SIG-M5 treated with dmso at 0.1 percent for 504 hours (cell line): ENCODE data around the gene SLC22A12.
"Not testable (repeated sequence)": the region's sequence is repeated elsewhere in the genome, so short reads cannot be mapped to it uniquely, and the experiment has no call there.

Source experiments
- DNase-seq: peaks from one replicate; lab custom pipeline; 2025; ENCODE audit not compliant: unreplicated experiment; lab: John Stamatoyannopoulos, UW

SLC22A12 gene

DNA sequence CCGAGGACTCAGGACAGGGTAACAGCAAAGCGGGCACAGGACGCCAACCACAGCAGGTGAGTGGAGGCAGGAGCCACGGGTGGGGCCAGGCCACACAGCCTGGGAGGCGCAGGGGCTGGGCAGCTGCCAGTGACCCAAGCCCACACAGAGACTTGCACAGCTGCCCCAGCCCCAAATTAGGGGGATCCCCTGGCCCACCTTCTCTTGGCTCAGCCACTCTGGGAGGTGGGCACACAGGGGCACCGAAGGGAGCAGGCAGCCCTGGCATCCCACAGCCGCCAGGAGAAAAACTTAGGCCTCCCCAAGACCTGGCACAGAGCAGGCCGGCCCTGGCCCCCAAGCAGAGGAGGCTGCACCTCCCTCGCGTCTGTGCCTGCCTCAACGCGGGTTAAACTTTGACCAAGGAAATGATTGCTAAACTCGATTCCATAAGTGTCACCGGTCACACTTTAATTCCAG lies at the start of gene SLC22A12:
TSS of gene SLC22A12 (plus strand) at position 458 of the 459 bp plus-strand sequence. CDS start 337 bp downstream, outside the sequence.
- no peak for DNase-seq

GRCh38 chr11:64542172-64543125 lies 48.6 kb upstream of the SLC22A12 start:
- DNase-seq = no peak

- no peak for DNase-seq
These were observed 47.2 kb upstream of the SLC22A12 start for GRCh38 chr11:64543818-64544217.

GRCh38 chr11:64544616-64545296 lies 46.3 kb upstream of the SLC22A12 start:
- DNase-seq = no peak

DNA sequence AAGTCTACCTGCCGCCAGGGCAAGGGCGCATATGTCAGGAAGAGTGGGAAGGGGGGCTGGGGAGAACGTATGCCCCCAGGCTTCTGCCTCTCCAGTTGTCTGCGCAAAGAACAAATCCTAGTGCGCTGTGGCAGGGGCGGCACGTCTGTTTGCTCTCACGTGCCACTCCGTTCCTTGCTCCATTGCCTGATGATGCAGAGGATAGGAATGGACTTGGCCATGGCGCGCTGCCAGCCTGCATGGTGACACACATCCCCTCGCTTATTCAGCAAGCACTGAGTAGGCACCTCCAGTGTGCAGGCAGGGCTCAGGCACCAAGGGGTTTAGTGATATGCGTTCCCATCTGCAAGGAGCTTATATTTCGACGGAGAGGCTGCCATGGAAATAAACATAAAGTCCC lies 45.4 kb upstream of the SLC22A12 start:
- no peak for DNase-seq

GRCh38 chr11:64546176-64546575 lies 44.8 kb upstream of the SLC22A12 start:
- no peak for DNase-seq

DNA sequence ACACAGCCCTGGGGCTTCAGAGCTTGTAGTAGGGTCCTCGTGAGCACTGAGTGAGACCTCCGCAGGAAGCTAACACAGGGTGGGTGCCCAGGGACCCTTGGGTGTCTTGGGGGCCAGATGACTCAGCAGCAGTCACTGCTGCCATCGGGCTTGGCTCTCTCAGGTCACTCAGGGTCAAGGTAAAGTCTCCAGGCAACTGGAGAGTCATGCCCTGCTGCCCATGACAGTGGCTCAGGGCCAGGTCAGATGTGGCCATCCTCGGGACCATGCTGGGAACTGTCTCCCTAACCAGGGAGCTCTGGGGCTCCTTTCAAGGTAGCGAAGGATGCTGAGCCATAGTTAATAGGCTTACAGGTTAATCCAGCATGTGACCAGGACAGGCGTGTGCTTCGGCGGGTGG lies 44.4 kb upstream of the SLC22A12 start:
- DNase-seq = no peak

- no peak for DNase-seq
These were observed 41.1 kb upstream of the SLC22A12 start for GRCh38 chr11:64549969-64550368.

DNA sequence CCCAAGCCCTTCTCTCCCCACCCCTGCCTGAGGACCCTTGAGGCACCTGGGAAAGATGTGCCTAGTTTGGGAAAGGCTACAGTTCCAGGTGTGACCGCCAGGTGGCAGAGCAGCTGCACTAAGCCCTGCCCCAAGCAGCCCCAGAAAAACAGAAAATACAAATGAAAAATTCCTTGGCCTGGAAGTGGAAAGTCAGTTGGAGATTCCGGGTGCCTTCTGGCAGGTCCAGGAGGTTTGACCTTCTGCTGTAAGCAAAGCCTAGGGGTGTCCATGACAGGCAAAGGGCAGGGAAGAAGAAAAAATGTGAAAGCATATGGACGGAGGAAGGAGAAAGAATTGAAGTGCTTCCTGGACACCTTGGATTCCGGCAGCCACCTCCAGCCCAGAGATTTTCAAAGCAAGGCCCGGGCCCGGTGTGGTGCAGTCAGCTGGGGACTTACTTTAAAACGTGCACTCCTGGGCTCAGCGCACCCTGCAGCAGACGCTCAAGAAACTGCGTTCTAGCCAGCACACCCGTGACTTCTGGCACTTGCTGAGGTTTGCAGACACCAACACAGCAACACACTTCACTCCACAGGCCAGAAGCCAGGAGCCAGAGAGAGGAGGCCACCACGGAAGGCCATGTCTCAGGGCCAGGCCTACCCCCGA lies 37.3 kb upstream of the SLC22A12 start:
- peak; percentile 18 for DNase-seq

DNA sequence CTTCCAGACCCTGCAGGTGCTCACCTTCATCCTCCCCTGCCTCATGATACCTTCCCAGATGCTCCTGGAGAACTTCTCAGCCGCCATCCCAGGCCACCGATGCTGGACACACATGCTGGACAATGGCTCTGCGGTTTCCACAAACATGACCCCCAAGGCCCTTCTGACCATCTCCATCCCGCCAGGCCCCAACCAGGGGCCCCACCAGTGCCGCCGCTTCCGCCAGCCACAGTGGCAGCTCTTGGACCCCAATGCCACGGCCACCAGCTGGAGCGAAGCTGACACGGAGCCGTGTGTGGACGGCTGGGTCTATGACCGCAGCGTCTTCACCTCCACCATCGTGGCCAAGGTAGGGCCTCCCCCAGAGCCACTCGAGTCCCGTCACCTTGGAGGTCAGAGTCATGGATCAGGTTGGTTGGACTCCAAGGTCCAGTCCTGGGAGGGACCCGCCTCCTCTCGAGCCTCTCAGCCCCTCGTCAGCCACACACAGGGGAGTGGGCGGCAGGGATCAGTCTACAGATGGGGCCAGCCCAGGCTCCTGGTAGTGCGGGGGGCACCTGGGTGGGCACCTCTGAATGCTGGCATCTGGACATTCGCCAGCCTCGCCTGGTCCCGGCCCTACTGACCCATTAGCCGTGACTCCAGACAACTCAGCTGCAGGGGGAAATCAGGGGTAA lies 34.8 kb upstream of the SLC22A12 start:
- no peak for DNase-seq

GRCh38 chr11:64556721-64557250 lies 34.2 kb upstream of the SLC22A12 start:
- no peak for DNase-seq

DNA sequence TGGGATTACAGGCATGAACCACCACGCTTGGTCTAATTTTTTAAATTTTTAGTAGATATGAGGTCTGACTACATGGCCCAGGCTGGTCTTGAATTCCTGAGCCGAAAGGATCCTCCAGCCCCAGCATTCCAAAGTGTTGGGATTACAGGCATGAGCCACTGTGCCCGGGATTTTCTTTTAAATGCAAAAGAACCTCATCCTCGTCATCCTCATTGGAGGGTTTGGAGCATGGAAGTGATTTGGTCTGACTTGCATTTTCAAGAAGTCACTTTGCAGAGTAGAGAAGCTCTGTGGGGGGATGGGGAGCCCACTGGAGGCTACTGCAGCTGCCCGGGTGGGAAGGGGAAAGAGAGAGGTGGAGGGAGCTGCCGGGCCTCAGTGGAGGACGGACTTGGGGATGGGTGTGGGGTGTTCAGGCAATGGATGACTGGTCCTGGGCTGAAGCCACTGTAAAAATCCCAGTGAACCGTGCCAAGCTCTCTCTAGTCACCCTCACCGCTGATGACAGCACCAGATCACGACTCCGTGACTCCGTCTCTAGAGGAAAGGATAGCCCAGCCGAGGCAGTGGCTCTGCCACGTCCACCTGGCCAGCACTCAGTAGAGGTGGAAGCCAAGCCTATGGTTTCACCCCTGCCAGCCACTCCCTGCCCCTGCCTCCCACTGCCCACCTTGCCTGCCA lies 32.8 kb upstream of the SLC22A12 start:
- DNase-seq = no peak

DNA sequence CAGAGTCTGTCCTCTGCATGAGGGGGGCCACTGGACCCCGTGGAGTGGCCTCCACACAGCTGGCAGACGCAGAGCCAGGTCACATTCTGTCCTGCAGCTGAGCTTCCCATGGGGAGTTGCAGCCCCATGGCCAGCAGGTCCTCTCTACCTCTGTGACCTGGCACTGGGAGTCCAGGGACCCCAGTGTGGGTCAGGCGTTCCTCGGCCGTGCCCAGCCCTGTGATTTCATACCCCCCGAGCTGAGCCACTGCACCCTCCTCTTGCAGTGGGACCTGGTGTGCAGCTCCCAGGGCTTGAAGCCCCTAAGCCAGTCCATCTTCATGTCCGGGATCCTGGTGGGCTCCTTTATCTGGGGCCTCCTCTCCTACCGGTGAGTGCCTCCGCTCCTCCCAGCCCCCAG lies 32.2 kb upstream of the SLC22A12 start:
- DNase-seq = no peak

- DNase-seq = no peak
These were observed 31.5 kb upstream of the SLC22A12 start for GRCh38 chr11:64559351-64560138.

- no peak for DNase-seq
These were observed 30.8 kb upstream of the SLC22A12 start for GRCh38 chr11:64560139-64560771.

- no peak for DNase-seq
These were observed 30.1 kb upstream of the SLC22A12 start for GRCh38 chr11:64560941-64561340.

DNA sequence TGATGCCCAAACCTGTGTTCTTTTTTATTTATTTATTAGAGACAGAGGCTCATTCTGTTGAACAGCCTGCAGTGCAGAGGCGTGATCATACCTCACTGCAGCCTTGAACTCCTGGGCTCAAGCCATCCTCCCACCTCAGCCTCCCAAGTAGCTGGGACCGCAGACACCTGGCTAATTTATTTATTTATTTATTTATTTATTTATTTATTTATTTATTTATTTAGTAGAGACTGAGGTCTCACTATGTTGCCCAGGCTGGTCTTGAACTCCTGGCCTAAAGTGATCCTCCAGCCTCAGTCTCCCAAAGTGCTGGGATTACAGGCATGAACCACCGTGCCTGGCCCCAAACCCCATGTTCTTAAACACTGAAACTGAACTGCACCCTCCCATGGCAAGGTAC lies 29.6 kb upstream of the SLC22A12 start:
- DNase-seq = not testable (repeated sequence)

DNA sequence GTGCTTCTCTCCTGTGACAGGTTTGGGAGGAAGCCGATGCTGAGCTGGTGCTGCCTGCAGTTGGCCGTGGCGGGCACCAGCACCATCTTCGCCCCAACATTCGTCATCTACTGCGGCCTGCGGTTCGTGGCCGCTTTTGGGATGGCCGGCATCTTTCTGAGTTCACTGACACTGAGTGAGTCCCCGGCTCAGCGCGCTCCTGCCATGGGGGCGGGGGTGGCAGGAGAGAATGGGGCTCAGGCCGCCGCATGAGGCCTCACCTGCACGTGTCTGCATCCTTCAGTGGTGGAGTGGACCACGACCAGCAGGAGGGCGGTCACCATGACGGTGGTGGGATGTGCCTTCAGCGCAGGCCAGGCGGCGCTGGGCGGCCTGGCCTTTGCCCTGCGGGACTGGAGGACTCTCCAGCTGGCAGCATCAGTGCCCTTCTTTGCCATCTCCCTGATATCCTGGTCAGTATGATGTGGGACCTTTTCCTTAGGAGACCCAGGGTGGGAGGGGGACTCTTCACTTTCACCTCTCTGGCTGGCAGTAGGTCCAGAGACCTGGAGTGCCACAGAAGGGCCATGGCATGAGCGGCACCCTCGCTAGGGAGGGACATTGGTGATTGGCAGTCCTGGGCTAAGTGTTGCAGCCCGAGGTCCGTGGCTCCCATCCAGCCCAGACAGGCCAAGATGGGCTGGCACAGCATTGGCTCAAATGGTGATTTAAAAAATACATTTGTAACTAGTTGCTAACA lies 28.9 kb upstream of the SLC22A12 start:
- DNase-seq = no peak
